Motor neuron (in vitro differentiated cells): ENCODE measurements around the gene FAM53A. TPM values are rescaled to one million over a fixed set of nuclear protein-coding genes. Genes with fewer than 3 reads are reported as not detected.

Experiments used
- ATAC-seq, 8 experiments: fragments of 200-7000 bp; cut with Tn5 transposase; replicated peaks in 6 of 8; 2 replicates each; pipeline ENCODE4 v1.8.0; 2021; ENCODE audit warnings: mild to moderate bottlenecking in 8 of 8, moderate library complexity in 8 of 8
- H3K27ac ChIP-seq, 2 donors: fragments of 250-450 bp; sonication (Bioruptor Pico); 2 replicates each; pipeline ENCODE4 v1.9.0; 2021; ENCODE audit warnings: antibody characterized with exemption in 2 of 2, mild to moderate bottlenecking in 2 of 2, moderate library complexity in 1 of 2
- H3K4me1 ChIP-seq, 2 donors: fragments of 250-450 bp; sonication (Bioruptor Pico); replicated peaks in 1 of 2; 2 replicates each; pipeline ENCODE4 v1.6.1; 2021; ENCODE audit warnings: antibody characterized with exemption in 2 of 2, mild to moderate bottlenecking in 2 of 2, moderate library complexity in 1 of 2
- H3K4me3 ChIP-seq, 5 donors: fragments of 250-450 bp; sonication (Bioruptor Pico); 2 replicates each; pipeline ENCODE4 v1.9.0; 2021; ENCODE audit warnings: antibody characterized with exemption in 5 of 5, mild to moderate bottlenecking in 5 of 5, moderate library complexity in 4 of 5
- WGBS, 10 experiments: fragments of 450-650 bp; shearing (Covaris generic); methylation state at CpG; one replicate each; pipeline ENCODE4 v1.0.0; 2022; 5-methylcytosine and 5-hydroxymethylcytosine counted together
- in situ Hi-C, 9 experiments: fragments of 400-800 bp; cut with MboI; loops; one replicate each; pipeline ENCODE4 v1.15.0; 2021; ENCODE audit warnings: low sequenced_read_pairs in 9 of 9, low pct_unique_long_range_greater_than_20kb in 2 of 9; ENCODE audit not compliant: unreplicated experiment in 9 of 9
- total RNA-seq, 8 experiments: library from RNA; unstranded; fragments of 300-600 nt; gene quantifications; 2 replicates each; pipeline versions ENCODE4 v1.2.3 to v1.2.4, GENCODE V29; 2022

The FAM53A gene
- total RNA-seq, 8 experiments from 2014 or later, result 0.87 to 7.9 (median 2.1) TPM

- H3K4me3 ChIP-seq, result peak overlapping the region; percentile 54 to 84 (median 64)
- in situ Hi-C loops, result no loop called here
- H3K4me1 ChIP-seq, result peaks cover 8 to 20% of the 10 kb centered on the region in 2 donors
- peak overlapping the region in 1 of 2 donors; percentile 42 for H3K27ac ChIP-seq
- ATAC-seq, result peak in 3 of 8 experiments; percentile 0 to 8 (median 5)
- WGBS, 10 experiments, result 0% methylated on average over 2 to 6 of the region's 61 CpGs; no CpG with 5 or more reads in 7 of the 10 experiments
These were observed 37.8 kb upstream of the FAM53A start for GRCh38 chr4:1721666-1722550.

DNA sequence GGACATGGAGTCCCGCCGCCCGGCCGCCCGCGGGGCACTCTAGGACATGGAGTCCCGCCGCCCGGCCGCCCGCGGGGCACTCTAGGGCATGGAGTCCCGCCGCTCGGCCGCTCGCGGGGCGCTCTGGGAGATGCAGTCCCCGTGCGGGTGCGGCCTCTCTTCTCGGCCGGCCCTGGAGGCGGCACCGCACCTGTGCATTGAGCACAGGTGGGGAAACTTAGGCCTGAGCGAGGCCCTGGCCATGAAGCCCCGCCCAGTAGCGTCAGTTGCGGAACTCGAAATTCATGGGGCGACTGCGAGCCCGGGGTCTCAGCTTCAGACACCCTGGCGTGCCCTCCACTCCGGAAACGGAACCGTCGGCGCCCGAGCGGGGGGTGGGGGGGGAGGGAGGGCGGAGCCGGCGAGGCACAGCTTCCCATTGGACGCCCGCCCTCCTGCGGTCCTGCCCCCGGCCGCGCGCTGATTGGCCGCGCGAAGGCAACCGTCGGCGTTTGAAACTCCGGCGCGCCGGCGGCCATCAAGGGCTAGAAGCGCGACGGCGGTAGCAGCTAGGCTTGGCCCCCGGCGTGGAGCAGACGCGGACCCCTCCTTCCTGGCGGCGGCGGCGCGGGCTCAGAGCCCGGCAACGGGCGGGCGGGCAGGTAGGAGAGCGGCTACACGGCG lies 37.0 kb upstream of the FAM53A start, which contains the start of the genes TACC3 and TMEM129:
Gene TACC3, plus strand, starts transcription at position 519 of the 663 bp plus-strand sequence. CDS start 1,901 bp downstream, outside the sequence.
Gene TMEM129, minus strand, starts transcription at position 321 of the 663 bp plus-strand sequence. CDS start 486 bp downstream, outside the sequence.
- peak; percentile 73 to 91 (median 88) for ATAC-seq
- Histone ChIP-seq H3K4me1 (peaks cover 8 to 17% of the 10 kb centered on the region in 2 donors), H3K4me3 (peak within 1 kb of the TSS; percentile 54 to 84 (median 64)), H3K27ac (peak within 1 kb of the TSS; percentile 91 to 95)
- in situ Hi-C loops, result no loop called here
- WGBS, 10 experiments, result no CpG with 5 or more reads among the region's 83 CpGs

- peak overlapping the region; percentile 91 to 95 for H3K27ac ChIP-seq
- in situ Hi-C loops, result no loop called here
- peaks cover 8 to 17% of the 10 kb centered on the region in 2 donors for H3K4me1 ChIP-seq
- 0 to 14% (median 0%) methylated on average over 1 to 12 of the region's 79 CpGs; no CpG with 5 or more reads in 4 of the 10 experiments for WGBS, 10 experiments
- peak; percentile 30 to 51 (median 42) for ATAC-seq
- peak overlapping the region; percentile 54 to 84 (median 64) for H3K4me3 ChIP-seq
These were observed 36.3 kb upstream of the FAM53A start for GRCh38 chr4:1720163-1720983.

- in situ Hi-C loops, result no loop called here
- 73 to 100% (median 100%) methylated on average over 2 to 5 of the region's 31 CpGs; no CpG with 5 or more reads in 5 of the 10 experiments for WGBS, 10 experiments
These were observed 34.2 kb upstream of the FAM53A start for GRCh38 chr4:1718095-1718850.

DNA sequence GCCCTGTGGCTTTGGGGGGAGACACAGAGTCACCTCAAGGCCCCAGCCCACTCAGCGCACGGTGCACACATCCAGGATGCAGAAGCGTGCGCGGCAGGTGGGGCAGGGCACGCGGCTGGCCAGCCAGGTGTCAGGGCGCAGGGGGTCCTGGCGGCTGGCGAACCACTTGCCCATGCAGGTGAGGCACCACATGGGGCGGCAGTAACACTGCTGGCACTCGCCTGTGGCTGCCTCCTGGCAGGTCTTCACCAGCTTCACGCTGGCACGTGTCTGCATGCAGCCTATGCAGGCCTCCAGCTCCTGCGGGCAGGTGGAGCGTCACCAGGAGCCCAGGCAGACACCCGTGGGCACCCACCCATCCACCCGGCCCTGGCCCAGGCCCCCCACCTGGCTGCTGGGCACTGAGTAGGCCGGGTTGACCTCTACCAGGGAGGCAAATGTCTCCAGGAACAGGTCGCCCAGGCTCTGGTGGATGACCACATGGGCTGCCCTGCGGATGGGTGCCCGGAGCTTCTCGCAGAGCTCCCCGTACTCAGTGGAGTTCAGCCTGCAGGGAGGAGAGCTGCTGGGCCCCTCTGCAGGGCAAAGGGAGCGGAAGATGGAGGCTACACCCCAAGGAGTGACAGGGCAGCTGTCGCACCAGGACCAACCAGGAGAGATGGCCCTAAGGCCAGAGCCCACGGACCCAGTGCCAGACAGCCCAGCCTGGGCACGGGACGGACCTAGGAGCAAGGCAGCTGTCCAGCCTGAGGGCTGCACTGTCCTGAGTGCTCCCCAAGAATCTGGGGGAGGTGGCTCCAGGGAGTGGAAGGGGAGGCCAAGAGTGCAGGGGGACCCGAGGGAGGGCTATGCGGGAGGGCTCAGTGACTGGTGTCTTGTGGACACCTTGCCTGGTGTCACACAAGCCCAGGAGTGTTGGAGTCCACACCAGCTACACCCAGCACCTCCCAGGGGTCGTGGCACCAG lies 33.3 kb upstream of the FAM53A start:
- Histone ChIP-seq H3K4me1 (peaks cover 16 to 18% of the 10 kb centered on the region in 2 donors), H3K27ac (no peak overlapping the region), H3K4me3 (no peak overlapping the region)
- no peak for ATAC-seq
- 83 to 100% (median 91%) methylated on average over 1 to 8 of the region's 32 CpGs; no CpG with 5 or more reads in 6 of the 10 experiments for WGBS, 10 experiments
- in situ Hi-C loops, result no loop called here

More at GRCh38 chr4:1718095-1718850, 34.2 kb upstream of the FAM53A start:
- no peak overlapping the region for H3K27ac ChIP-seq
- ATAC-seq, result no peak
- peaks cover 16 to 17% of the 10 kb centered on the region in 2 donors for H3K4me1 ChIP-seq
- no peak overlapping the region for H3K4me3 ChIP-seq

DNA sequence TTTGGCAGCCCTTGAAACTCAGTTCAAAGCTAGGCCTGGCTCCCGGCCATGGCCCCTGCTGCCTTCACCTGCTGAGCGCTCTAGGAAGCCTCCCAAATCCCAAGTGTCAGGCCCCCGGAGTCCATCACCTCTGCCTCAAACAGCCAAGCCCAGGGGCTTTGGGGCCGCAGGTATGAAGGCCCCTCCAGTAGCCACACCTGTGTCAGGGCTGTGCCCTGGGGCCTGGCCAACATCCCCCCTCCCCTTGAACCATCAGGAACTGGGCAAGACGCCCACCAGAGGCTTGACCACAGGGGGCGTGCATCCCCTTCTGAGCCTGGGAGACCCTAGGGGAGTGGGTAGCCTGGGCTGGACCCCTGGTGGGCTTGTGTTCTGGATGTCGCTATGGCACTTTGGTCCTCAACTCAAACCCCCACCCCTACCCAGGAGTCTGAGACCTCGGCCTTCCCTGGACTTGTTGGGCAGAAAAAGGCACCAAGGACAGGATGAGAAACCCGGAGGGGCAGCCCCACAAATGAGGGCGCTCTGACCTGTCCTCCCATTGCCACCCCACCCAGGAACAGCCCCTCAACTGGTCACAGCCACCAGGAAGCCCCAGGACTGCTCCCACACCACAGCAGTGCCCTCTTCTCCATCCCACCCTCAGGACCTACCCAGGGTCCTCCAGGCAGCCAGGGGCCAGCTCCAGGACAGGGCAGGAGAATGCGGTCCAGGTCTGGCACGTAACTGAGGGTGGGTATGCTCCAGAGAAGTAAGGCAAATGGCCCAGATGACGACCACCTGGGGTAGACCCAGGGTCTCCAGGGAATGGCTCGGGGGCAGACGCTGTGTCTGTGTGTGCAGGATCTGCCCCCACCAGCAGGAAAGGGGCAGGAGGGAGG lies 32.2 kb upstream of the FAM53A start:
- 80 to 100% (median 92%) methylated on average over 1 to 8 of the region's 15 CpGs; no CpG with 5 or more reads in 3 of the 10 experiments for WGBS, 10 experiments
- Histone ChIP-seq H3K4me3 (no peak overlapping the region), H3K27ac (no peak overlapping the region), H3K4me1 (peaks cover 12 to 18% of the 10 kb centered on the region in 2 donors)
- in situ Hi-C loops, result no loop called here
- no peak for ATAC-seq

- 70 to 100% (median 86%) methylated on average over 2 to 11 of the region's 16 CpGs; no CpG with 5 or more reads in 2 of the 10 experiments for WGBS, 10 experiments
- ATAC-seq, result no peak
- in situ Hi-C loops, result no loop called here
- Histone ChIP-seq H3K27ac (no peak overlapping the region), H3K4me1 (peaks cover 18 to 27% of the 10 kb centered on the region in 2 donors), H3K4me3 (no peak overlapping the region)
These were observed 31.1 kb upstream of the FAM53A start for GRCh38 chr4:1715002-1715758.

DNA sequence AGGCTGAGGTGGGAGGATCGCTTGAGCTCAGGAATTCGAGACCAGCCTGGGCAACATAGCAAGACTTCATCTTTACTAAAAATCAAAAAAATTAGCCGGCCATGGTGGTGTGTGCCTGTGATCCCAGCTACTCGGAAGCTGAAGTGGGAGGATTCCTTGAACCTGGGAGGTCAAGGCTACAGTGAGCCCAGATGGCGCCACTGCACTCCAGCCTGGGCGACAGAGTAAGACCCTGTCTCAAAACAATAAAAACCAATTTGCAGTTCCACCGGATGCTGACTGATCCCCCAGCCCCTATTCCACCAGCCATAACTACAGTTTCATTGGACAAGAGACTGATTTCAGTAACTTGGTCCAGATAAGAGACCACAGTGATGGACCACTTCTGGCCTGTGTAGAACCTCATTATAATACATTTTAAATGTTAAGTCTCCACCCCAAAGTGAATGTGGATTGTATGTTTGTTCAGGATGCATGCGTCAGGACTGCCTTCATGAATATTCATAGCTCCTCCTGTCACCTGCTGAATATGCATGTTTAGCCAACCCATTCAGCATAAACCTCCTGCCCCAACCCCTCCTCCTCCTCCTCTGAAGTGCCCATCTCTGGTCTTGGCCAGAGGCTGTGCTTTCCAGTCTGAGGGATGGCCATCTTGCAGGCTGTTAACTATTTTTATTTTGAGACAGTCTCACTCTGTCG lies 30.3 kb upstream of the FAM53A start:
- Histone ChIP-seq H3K27ac (no peak overlapping the region), H3K4me3 (no peak overlapping the region), H3K4me1 (peaks cover 17 to 22% of the 10 kb centered on the region in 2 donors)
- in situ Hi-C loops, result no loop called here
- WGBS, 10 experiments, result 0 to 78% (median 45%) methylated on average over 1 to 8 of the region's 9 CpGs; no CpG with 5 or more reads in 3 of the 10 experiments
- ATAC-seq, result peak in 3 of 8 experiments; percentile 11 to 59 (median 18)

DNA sequence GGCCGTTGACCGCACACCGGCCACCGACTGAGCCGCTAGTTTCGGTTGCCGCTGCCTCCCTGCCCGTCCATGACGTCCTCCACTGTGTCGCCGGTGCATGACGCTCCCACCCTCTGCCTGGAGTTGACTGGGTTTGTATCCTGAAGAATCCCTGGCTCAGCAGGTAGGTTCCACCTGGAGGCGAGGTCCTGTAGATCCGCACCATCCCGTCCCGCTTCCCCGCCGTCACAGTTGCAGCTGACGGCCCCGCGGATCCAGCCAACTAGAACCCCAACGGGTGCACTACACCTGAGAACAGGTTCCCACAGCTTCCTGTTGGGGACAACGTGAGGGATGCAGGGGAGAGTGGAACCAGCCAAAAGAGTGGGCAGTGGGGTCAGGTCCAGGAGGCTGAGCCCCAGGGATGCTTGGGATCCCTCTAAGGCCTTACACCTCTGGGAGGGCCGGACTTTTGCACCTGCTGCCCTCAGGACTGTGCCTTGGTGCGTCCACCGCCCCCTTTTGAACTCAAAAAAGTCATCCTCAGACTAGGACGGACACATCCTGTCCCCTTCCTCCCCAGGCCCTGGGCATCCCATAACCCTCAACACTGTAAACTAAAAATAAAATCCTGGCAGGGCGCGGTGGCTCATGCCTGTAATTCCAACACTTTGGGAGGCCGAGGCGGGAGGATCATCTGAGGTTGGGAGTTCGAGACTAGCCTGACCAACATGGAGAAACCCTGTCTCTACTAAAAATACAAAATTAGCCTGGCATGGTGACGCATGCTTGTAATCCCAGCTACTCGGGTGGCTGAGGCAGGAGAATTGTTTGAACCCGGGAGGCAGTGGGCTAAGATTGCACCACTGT lies 29.1 kb upstream of the FAM53A start:
- H3K4me1 ChIP-seq, result peaks cover 18 to 20% of the 10 kb centered on the region in 2 donors
- in situ Hi-C loops, result no loop called here
- H3K27ac ChIP-seq, result peak overlapping the region in 1 of 2 donors; percentile 99
- 2 to 75% (median 37%) methylated on average over 1 to 13 of the region's 35 CpGs; no CpG with 5 or more reads in 3 of the 10 experiments for WGBS, 10 experiments
- H3K4me3 ChIP-seq, result peak overlapping the region; percentile 75 to 89 (median 79)
- ATAC-seq, result peak; percentile 0 to 8 (median 4)
